ENCODE data around the gene MAOB. TPM values are rescaled to one million over a fixed set of nuclear protein-coding genes. Genes with fewer than 3 reads are reported as not detected.
A peak's percentile ranks its signal among the peaks of the same experiment; 100 is the strongest.
"Not testable (repeated sequence)": the region's sequence is repeated elsewhere in the genome, so short reads cannot be mapped to it uniquely, and the experiment has no call there.

The MAOB gene
- total RNA-seq, 1 donor from 2014 or later, result 0.48 TPM

GRCh38 chrX:43756076-43756475 lies 126.2 kb downstream of the MAOB start:
- no peak for DNase-seq (ENCODE audit: low spot score)

GRCh38 chrX:43753637-43754036 lies 128.6 kb downstream of the MAOB start:
- no peak for DNase-seq (ENCODE audit: low spot score)

GRCh38 chrX:43750248-43750676 lies 132.0 kb downstream of the MAOB start:
- peak; percentile 51 for DNase-seq (ENCODE audit: low spot score)

- no peak for DNase-seq (ENCODE audit: low spot score)
Measured at GRCh38 chrX:43747476-43747875, 134.8 kb downstream of the MAOB start.

GRCh38 chrX:43745938-43746721 lies 136.1 kb downstream of the MAOB start:
- DNase-seq (ENCODE audit: low spot score), result no peak

- no peak for DNase-seq (ENCODE audit: low spot score)
Measured at GRCh38 chrX:43744284-43744683, 138.0 kb downstream of the MAOB start.

- DNase-seq (ENCODE audit: low spot score), result no peak
Measured at GRCh38 chrX:43743100-43743822, 139.0 kb downstream of the MAOB start.

GRCh38 chrX:43741843-43742573 lies 140.2 kb downstream of the MAOB start:
- no peak for DNase-seq (ENCODE audit: low spot score)

- no peak for DNase-seq (ENCODE audit: low spot score)
Measured at GRCh38 chrX:43735957-43736356, 146.3 kb downstream of the MAOB start.

GRCh38 chrX:43735534-43735933 lies 146.7 kb downstream of the MAOB start:
- DNase-seq (ENCODE audit: low spot score), result no peak

GRCh38 chrX:43734444-43734843 lies 147.8 kb downstream of the MAOB start:
- DNase-seq (ENCODE audit: low spot score), result no peak

- no peak for DNase-seq (ENCODE audit: low spot score)
Measured at GRCh38 chrX:43733699-43734098, 148.6 kb downstream of the MAOB start.

GRCh38 chrX:43731086-43731485 lies 151.2 kb downstream of the MAOB start:
- DNase-seq (ENCODE audit: low spot score), result no peak

GRCh38 chrX:43728966-43729365 lies 153.3 kb downstream of the MAOB start:
- no peak for DNase-seq (ENCODE audit: low spot score)

- no peak for DNase-seq (ENCODE audit: low spot score)
Measured at GRCh38 chrX:43728002-43728401, 154.2 kb downstream of the MAOB start.

GRCh38 chrX:43727254-43727653 lies 155.0 kb downstream of the MAOB start:
- not testable (repeated sequence) for DNase-seq (ENCODE audit: low spot score)

GRCh38 chrX:43725227-43725626 lies 157.0 kb downstream of the MAOB start:
- not testable (repeated sequence) for DNase-seq (ENCODE audit: low spot score)

- no peak for DNase-seq (ENCODE audit: low spot score)
Measured at GRCh38 chrX:43720961-43721360, 161.3 kb downstream of the MAOB start.

- no peak for DNase-seq (ENCODE audit: low spot score)
Measured at GRCh38 chrX:43720082-43720481, 162.2 kb downstream of the MAOB start.

GRCh38 chrX:43718956-43719355 lies 163.3 kb downstream of the MAOB start:
- DNase-seq (ENCODE audit: low spot score), result no peak

- DNase-seq (ENCODE audit: low spot score), result no peak
Measured at GRCh38 chrX:43718546-43718945, 163.7 kb downstream of the MAOB start.

- no peak for DNase-seq (ENCODE audit: low spot score)
Measured at GRCh38 chrX:43718081-43718480, 164.2 kb downstream of the MAOB start.

Measured in umbilical cord (tissue), 2 donors.